Activated CD4-positive, CD25-positive, alpha-beta regulatory T cell treated with anti-CD3 and anti-CD28 coated beads, Interleukin-2, amount 50 U/mL, for 24 hours (primary cell): ENCODE data around the gene UBQLN1.
"Not testable (repeated sequence)": the region's sequence is repeated elsewhere in the genome, so short reads cannot be mapped to it uniquely, and the experiment has no call there.

Source experiments
- ATAC-seq, 2 donors: fragments of 150-1000 bp; cut with Tn5 transposase; one replicate each; pipeline ENCODE4 v1.10.0; 2021; ENCODE audit warnings: mild to moderate bottlenecking in 1 of 2, moderate library complexity in 1 of 2

The UBQLN1 gene

GRCh38 chr9:83707768-83708514 lies at the start of gene UBQLN1:
TSS of gene UBQLN1 (minus strand) at chr9:83707958. CDS start at chr9:83707679, 279 bp downstream.
- peak; percentile 75 to 80 for ATAC-seq

GRCh38 chr9:83754383-83754977 lies 46.7 kb upstream of the UBQLN1 start:
- no peak for ATAC-seq

- ATAC-seq = peak in 1 of 2 donors; percentile 24
These were observed 41.9 kb upstream of the UBQLN1 start for GRCh38 chr9:83749706-83750105.

- ATAC-seq = no peak
These were observed 36.4 kb upstream of the UBQLN1 start for GRCh38 chr9:83744206-83744605.

- no peak for ATAC-seq
These were observed 26.0 kb upstream of the UBQLN1 start for GRCh38 chr9:83733739-83734138.

GRCh38 chr9:83728591-83729368 lies 21.0 kb upstream of the UBQLN1 start:
- ATAC-seq = not testable (repeated sequence)

GRCh38 chr9:83724436-83724835 lies 16.7 kb upstream of the UBQLN1 start:
- ATAC-seq = no peak

- no peak for ATAC-seq
These were observed 15.2 kb upstream of the UBQLN1 start for GRCh38 chr9:83722726-83723495.

- ATAC-seq = no peak
These were observed 13.8 kb upstream of the UBQLN1 start for GRCh38 chr9:83721509-83721908.

- no peak for ATAC-seq
These were observed 8.0 kb upstream of the UBQLN1 start for GRCh38 chr9:83715794-83716193.

- ATAC-seq = no peak
These were observed 7.5 kb upstream of the UBQLN1 start for GRCh38 chr9:83715221-83715620.

- no peak for ATAC-seq
These were observed 6.6 kb upstream of the UBQLN1 start for GRCh38 chr9:83714329-83714728.

GRCh38 chr9:83708515-83709158 lies 879 bp upstream of the UBQLN1 start:
- ATAC-seq = peak; percentile 16 to 21

- peak; percentile 70 to 71 for ATAC-seq
These were observed 315 bp downstream of the UBQLN1 start for GRCh38 chr9:83707518-83707767.

- ATAC-seq = peak; percentile 18 to 24
These were observed 861 bp downstream of the UBQLN1 start for GRCh38 chr9:83706676-83707517.

- peak in 1 of 2 donors; percentile 18 for ATAC-seq
These were observed 2.5 kb downstream of the UBQLN1 start for GRCh38 chr9:83705219-83705651.

- ATAC-seq = no peak
These were observed 6.0 kb downstream of the UBQLN1 start for GRCh38 chr9:83701769-83702168.

- no peak for ATAC-seq
These were observed 6.5 kb downstream of the UBQLN1 start for GRCh38 chr9:83701286-83701685.

GRCh38 chr9:83699615-83700014 lies 8.1 kb downstream of the UBQLN1 start:
- ATAC-seq = no peak

GRCh38 chr9:83698976-83699585 lies 8.7 kb downstream of the UBQLN1 start:
- peak; percentile 58 to 79 for ATAC-seq

- ATAC-seq = no peak
These were observed 16.3 kb downstream of the UBQLN1 start for GRCh38 chr9:83691492-83691891.
